Measurements from ENCODE around the gene CALN1.
"Not testable (repeated sequence)": the region's sequence is repeated elsewhere in the genome, so short reads cannot be mapped to it uniquely, and the experiment has no call there.

Gene CALN1

GRCh38 chr7:71776726-71777125 is 635.4 kb downstream of the CALN1 start:
- DNase-seq = no peak

- DNase-seq = no peak
These were observed 636.5 kb downstream of the CALN1 start for GRCh38 chr7:71775648-71776047.

GRCh38 chr7:71772779-71773178 is 639.4 kb downstream of the CALN1 start:
- no peak for DNase-seq

GRCh38 chr7:71770269-71770907 is 641.8 kb downstream of the CALN1 start:
- no peak for DNase-seq

GRCh38 chr7:71769326-71769725 is 642.8 kb downstream of the CALN1 start:
- DNase-seq = no peak

GRCh38 chr7:71768450-71768849 is 643.7 kb downstream of the CALN1 start:
- no peak for DNase-seq

- DNase-seq = no peak
These were observed 646.1 kb downstream of the CALN1 start for GRCh38 chr7:71766016-71766415.

GRCh38 chr7:71761336-71761735 is 650.8 kb downstream of the CALN1 start:
- DNase-seq = no peak

GRCh38 chr7:71754828-71755227 is 657.3 kb downstream of the CALN1 start:
- no peak for DNase-seq

GRCh38 chr7:71753956-71754664 is 658.0 kb downstream of the CALN1 start:
- DNase-seq = no peak

GRCh38 chr7:71753236-71753635 is 658.9 kb downstream of the CALN1 start:
- no peak for DNase-seq

- peak; percentile 54 to 56 for DNase-seq
These were observed 659.8 kb downstream of the CALN1 start for GRCh38 chr7:71752171-71752935.

GRCh38 chr7:71750290-71750689 is 661.8 kb downstream of the CALN1 start:
- no peak for DNase-seq

GRCh38 chr7:71746006-71746405 is 666.1 kb downstream of the CALN1 start:
- no peak for DNase-seq

GRCh38 chr7:71740174-71740560 is 672.0 kb downstream of the CALN1 start:
- no peak for DNase-seq

GRCh38 chr7:71739520-71740173 is 672.5 kb downstream of the CALN1 start:
- DNase-seq = no peak

GRCh38 chr7:71737931-71738540 is 674.1 kb downstream of the CALN1 start:
- not testable (repeated sequence) for DNase-seq

GRCh38 chr7:71735961-71736556 is 676.1 kb downstream of the CALN1 start:
- peak; percentile 55 to 64 for DNase-seq

GRCh38 chr7:71733107-71733870 is 678.8 kb downstream of the CALN1 start:
- peak; percentile 73 to 79 for DNase-seq

GRCh38 chr7:71731740-71732139 is 680.4 kb downstream of the CALN1 start:
- DNase-seq = no peak

Data from activated CD4-positive, alpha-beta T cell treated with anti-CD3 and anti-CD28 coated beads, Interleukin-2, amount 50 U/mL, for 48 hours (primary cell).